Effector memory CD4-positive, alpha-beta T cell (primary cell): ENCODE data around the gene EIF2B4.

ENCODE experiments used
- DNase-seq, 3 donors: peaks; one replicate each; pipeline ENCODE4 v3.0.0-alpha.2; 2020
- H3K27ac ChIP-seq: 2 replicates; pipeline ENCODE4 v1.7.0; 2013; ENCODE audit warnings: mild to moderate bottlenecking, low read length, moderate library complexity; ENCODE audit not compliant: insufficient read depth, poor library complexity, severe bottlenecking
- H3K27me3 ChIP-seq: replicated peaks from 2 replicates; pipeline ENCODE4 v1.7.0; 2013; ENCODE audit warnings: mild to moderate bottlenecking, low read length; ENCODE audit not compliant: insufficient read depth, control insufficient read depth, poor library complexity, severe bottlenecking
- H3K36me3 ChIP-seq: 2 replicates; pipeline ENCODE4 v1.7.0; 2013; ENCODE audit warnings: mild to moderate bottlenecking, low read length, moderate library complexity; ENCODE audit not compliant: control insufficient read depth, insufficient read depth
- H3K4me1 ChIP-seq: 2 replicates; pipeline ENCODE4 v1.7.0; 2013; ENCODE audit warnings: low read length, mild to moderate bottlenecking; ENCODE audit not compliant: control insufficient read depth, insufficient read depth, poor library complexity, severe bottlenecking
- H3K4me3 ChIP-seq: 2 replicates; pipeline ENCODE4 v1.7.0; 2013; ENCODE audit warnings: low read length, low read depth, mild to moderate bottlenecking; ENCODE audit not compliant: insufficient read depth, poor library complexity, severe bottlenecking
- H3K9me3 ChIP-seq: 2 replicates; pipeline ENCODE4 v1.7.0; 2013; ENCODE audit warnings: mild to moderate bottlenecking, low read length, moderate library complexity; ENCODE audit not compliant: control insufficient read depth

EIF2B4 gene

GRCh38 chr2:27377618-27378095 lies 7.5 kb upstream of the EIF2B4 start:
- H3K4me1 ChIP-seq, result peaks cover 14% of the 10 kb centered on the region
- no peak overlapping the region for H3K27ac ChIP-seq

GRCh38 chr2:27376866-27377617 lies 6.9 kb upstream of the EIF2B4 start:
- H3K4me3 ChIP-seq, result no peak overlapping the region
- peaks cover 54% of the 10 kb centered on the region for H3K36me3 ChIP-seq
- DNase-seq, result no peak
- H3K4me1 ChIP-seq, result peaks cover 17% of the 10 kb centered on the region
- H3K27me3 ChIP-seq, result no peaks in the 10 kb centered on the region
- no peak overlapping the region for H3K27ac ChIP-seq
- H3K9me3 ChIP-seq, result no peaks in the 10 kb centered on the region

More at GRCh38 chr2:27377618-27378095, 7.5 kb upstream of the EIF2B4 start:
- Histone ChIP-seq H3K9me3 (no peaks in the 10 kb centered on the region), H3K36me3 (peaks cover 53% of the 10 kb centered on the region), H3K4me3 (no peak overlapping the region), H3K27me3 (no peaks in the 10 kb centered on the region)
- no peak for DNase-seq

- Histone ChIP-seq H3K9me3 (no peaks in the 10 kb centered on the region), H3K4me1 (peaks cover 24% of the 10 kb centered on the region), H3K27me3 (no peaks in the 10 kb centered on the region), H3K36me3 (peaks cover 54% of the 10 kb centered on the region), H3K4me3 (no peak overlapping the region), H3K27ac (no peak overlapping the region)
- DNase-seq, result no peak
Observed at GRCh38 chr2:27376151-27376865, 6.2 kb upstream of the EIF2B4 start.

GRCh38 chr2:27375513-27376099 lies 5.5 kb upstream of the EIF2B4 start:
- H3K4me1 ChIP-seq, result peaks cover 23% of the 10 kb centered on the region
- no peak for DNase-seq

GRCh38 chr2:27373567-27373966 lies 3.4 kb upstream of the EIF2B4 start:
- Histone ChIP-seq H3K4me3 (no peak overlapping the region), H3K9me3 (no peaks in the 10 kb centered on the region), H3K36me3 (peaks cover 54% of the 10 kb centered on the region), H3K4me1 (peaks cover 24% of the 10 kb centered on the region), H3K27ac (no peak overlapping the region), H3K27me3 (no peaks in the 10 kb centered on the region)
- DNase-seq, result no peak

More at GRCh38 chr2:27375513-27376099, 5.5 kb upstream of the EIF2B4 start:
- no peaks in the 10 kb centered on the region for H3K27me3 ChIP-seq
- no peak overlapping the region for H3K4me3 ChIP-seq
- H3K36me3 ChIP-seq, result peaks cover 54% of the 10 kb centered on the region
- no peak overlapping the region for H3K27ac ChIP-seq
- H3K9me3 ChIP-seq, result no peaks in the 10 kb centered on the region

GRCh38 chr2:27372937-27373336 lies 2.8 kb upstream of the EIF2B4 start:
- Histone ChIP-seq H3K9me3 (no peaks in the 10 kb centered on the region), H3K4me1 (peaks cover 24% of the 10 kb centered on the region), H3K36me3 (peaks cover 54% of the 10 kb centered on the region), H3K4me3 (no peak overlapping the region), H3K27me3 (no peaks in the 10 kb centered on the region), H3K27ac (peak overlapping the region; percentile 14)
- DNase-seq, result no peak

- H3K36me3 ChIP-seq, result peaks cover 54% of the 10 kb centered on the region
- peak overlapping the region; percentile 96 for H3K4me3 ChIP-seq
- DNase-seq, result no peak
- peak overlapping the region; percentile 89 for H3K27ac ChIP-seq
- H3K9me3 ChIP-seq, result no peaks in the 10 kb centered on the region
- H3K4me1 ChIP-seq, result peaks cover 24% of the 10 kb centered on the region
- H3K27me3 ChIP-seq, result no peaks in the 10 kb centered on the region
Observed at GRCh38 chr2:27370816-27371620, 880 bp upstream of the EIF2B4 start.

- H3K27ac ChIP-seq, result peak overlapping the region; percentile 89
- H3K4me3 ChIP-seq, result peak overlapping the region; percentile 96
- no peaks in the 10 kb centered on the region for H3K27me3 ChIP-seq
- H3K4me1 ChIP-seq, result peaks cover 24% of the 10 kb centered on the region
- DNase-seq, result no peak
- H3K9me3 ChIP-seq, result no peaks in the 10 kb centered on the region
- peaks cover 50% of the 10 kb centered on the region for H3K36me3 ChIP-seq
Observed at GRCh38 chr2:27369471-27370025, 590 bp downstream of the EIF2B4 start.

- DNase-seq, result no peak
- Histone ChIP-seq H3K27me3 (no peaks in the 10 kb centered on the region), H3K36me3 (peaks cover 44% of the 10 kb centered on the region), H3K4me1 (peaks cover 2% of the 10 kb centered on the region), H3K4me3 (no peak overlapping the region), H3K9me3 (no peaks in the 10 kb centered on the region), H3K27ac (no peak overlapping the region)
Observed at GRCh38 chr2:27363933-27364332, 6.2 kb downstream of the EIF2B4 start.
